Kidney epithelial cell (primary cell): ENCODE results near the gene UTRN. TPM values are rescaled to one million over a fixed set of nuclear protein-coding genes. Genes with fewer than 3 reads are reported as not detected.

Source experiments
- DNase-seq: peaks from one replicate; pipeline ENCODE4 v3.0.0-alpha.2; 2010; ENCODE audit warnings: low read depth
- H3K27me3 ChIP-seq: 2 replicates; pipeline ENCODE4 v1.6.0; 2011; ENCODE audit warnings: low read length; ENCODE audit not compliant: control insufficient read depth, insufficient read depth
- H3K36me3 ChIP-seq: 2 replicates; pipeline ENCODE4 v1.5.1; 2011; ENCODE audit warnings: low read length; ENCODE audit not compliant: control insufficient read depth, insufficient read depth
- H3K4me3 ChIP-seq: 2 replicates; pipeline ENCODE4 v1.5.1; 2011; ENCODE audit warnings: low read depth, mild to moderate bottlenecking, control low read depth, low read length
- total RNA-seq: library from RNA; depleted of rRNA; stranded (reverse); fragments of >200 nt; gene quantifications from 2 replicates; pipeline ENCODE4 v1.2.3, GENCODE V29; 2015
- TF ChIP-seq, protein P1 (sequence below): IDR thresholded peaks from 2 replicates; pipeline ENCODE4 v1.5.1; 2011; ENCODE audit warnings: mild to moderate bottlenecking, moderate library complexity, low read length, control low read depth, inconsistent platforms; ENCODE audit not compliant: insufficient read depth, poor library complexity, severe bottlenecking

The UTRN gene
- total RNA-seq, 1 donor from 2014 or later = 69.1 TPM

DNA sequence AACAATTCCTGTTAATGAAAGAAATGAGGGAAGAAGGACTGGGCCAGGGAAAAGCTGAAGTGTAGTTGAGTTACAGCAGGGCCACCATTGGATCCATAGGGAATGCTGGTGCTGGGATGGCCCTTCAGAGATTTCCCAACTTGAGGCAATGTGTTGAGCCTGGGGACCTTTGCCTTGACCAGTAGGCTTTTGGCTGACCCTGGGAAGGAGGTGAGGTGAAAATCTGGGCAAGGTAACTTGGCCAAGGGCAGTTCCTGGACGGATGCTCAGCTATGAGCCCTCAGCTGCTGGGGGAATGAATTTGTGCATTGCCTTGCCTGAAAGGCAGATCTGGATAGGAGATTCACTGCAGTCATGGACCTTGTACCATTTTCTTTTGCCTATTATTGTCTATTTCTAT lies 20.4 kb downstream of the UTRN start:
- H3K4me3 ChIP-seq = no peak overlapping the region
- DNase-seq = no peak
- TF ChIP-seq, protein P1, sequence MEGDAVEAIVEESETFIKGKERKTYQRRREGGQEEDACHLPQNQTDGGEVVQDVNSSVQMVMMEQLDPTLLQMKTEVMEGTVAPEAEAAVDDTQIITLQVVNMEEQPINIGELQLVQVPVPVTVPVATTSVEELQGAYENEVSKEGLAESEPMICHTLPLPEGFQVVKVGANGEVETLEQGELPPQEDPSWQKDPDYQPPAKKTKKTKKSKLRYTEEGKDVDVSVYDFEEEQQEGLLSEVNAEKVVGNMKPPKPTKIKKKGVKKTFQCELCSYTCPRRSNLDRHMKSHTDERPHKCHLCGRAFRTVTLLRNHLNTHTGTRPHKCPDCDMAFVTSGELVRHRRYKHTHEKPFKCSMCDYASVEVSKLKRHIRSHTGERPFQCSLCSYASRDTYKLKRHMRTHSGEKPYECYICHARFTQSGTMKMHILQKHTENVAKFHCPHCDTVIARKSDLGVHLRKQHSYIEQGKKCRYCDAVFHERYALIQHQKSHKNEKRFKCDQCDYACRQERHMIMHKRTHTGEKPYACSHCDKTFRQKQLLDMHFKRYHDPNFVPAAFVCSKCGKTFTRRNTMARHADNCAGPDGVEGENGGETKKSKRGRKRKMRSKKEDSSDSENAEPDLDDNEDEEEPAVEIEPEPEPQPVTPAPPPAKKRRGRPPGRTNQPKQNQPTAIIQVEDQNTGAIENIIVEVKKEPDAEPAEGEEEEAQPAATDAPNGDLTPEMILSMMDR = no peak

DNA sequence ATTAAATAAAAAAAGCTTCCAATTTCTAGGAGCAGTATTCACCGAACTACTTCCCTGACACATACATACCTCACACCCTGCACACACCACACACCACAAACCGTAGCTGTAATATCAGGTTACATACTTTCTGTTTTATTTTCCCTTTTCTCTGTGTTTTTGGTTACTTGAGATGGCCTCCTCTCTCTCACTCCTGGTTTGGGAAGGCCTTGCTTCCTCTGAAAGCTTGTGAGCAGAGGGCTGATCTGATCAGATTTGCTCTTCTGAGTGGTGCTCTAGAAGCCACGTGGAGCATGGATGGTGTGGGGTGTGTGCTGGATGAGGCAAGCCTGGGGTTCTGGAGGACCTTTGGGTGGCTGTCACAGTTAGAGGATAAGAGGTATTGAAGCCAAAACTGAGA lies 20.9 kb downstream of the UTRN start:
- Histone ChIP-seq H3K36me3 (peaks cover 1% of the 10 kb centered on the region), H3K4me3 (no peak overlapping the region), H3K27me3 (no peaks in the 10 kb centered on the region)
- DNase-seq = no peak
- TF ChIP-seq, protein P1 = no peak

More for the DNA sequence above, 20.4 kb downstream of the UTRN start:
- Histone ChIP-seq H3K27me3 (no peaks in the 10 kb centered on the region), H3K36me3 (peaks cover 1% of the 10 kb centered on the region)

DNA sequence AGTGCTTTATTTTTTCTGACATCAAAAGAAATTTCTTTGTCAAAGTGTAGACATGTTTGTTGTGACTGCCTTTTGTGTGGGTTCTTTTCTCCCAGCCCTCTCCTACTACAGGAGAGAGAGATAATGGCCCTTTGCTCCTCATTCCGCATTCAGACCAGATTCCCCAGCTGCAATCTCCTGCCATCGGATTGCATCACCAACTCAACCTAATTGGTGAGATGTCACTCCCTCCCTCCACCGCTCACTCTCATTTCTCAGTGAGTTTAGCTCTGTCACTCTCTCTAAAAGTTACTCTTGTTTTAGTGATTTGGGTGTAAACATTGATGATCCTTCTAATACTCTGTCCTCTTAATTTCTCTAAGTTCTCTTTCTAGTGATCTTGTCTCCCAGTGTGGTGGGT lies 22.7 kb downstream of the UTRN start:
- TF ChIP-seq, protein P1 = no peak
- Histone ChIP-seq H3K4me3 (no peak overlapping the region), H3K36me3 (peaks cover 1% of the 10 kb centered on the region), H3K27me3 (no peaks in the 10 kb centered on the region)
- no peak for DNase-seq

DNA sequence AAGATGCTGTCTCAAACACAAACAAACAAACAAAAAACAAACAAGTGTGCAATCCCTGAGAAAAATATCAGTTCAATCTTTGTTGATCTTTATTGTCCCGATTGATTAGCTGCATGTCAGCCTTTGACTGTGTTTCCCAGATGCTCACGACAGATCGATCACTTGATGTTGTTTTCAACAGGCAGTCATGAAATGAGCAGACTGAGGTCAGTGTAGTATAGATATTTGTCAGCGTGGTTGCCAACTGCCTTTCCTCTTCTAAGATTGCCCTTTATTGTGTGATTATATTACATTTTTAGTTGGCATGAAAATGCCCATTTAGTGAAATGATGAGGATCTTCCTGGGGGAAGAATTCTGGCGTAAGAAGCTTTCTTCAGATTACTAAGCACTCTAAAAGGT lies 25.6 kb downstream of the UTRN start:
- TF ChIP-seq, protein P1 = no peak
- Histone ChIP-seq H3K4me3 (no peak overlapping the region), H3K36me3 (peaks cover 1% of the 10 kb centered on the region), H3K27me3 (no peaks in the 10 kb centered on the region)
- DNase-seq = no peak

DNA sequence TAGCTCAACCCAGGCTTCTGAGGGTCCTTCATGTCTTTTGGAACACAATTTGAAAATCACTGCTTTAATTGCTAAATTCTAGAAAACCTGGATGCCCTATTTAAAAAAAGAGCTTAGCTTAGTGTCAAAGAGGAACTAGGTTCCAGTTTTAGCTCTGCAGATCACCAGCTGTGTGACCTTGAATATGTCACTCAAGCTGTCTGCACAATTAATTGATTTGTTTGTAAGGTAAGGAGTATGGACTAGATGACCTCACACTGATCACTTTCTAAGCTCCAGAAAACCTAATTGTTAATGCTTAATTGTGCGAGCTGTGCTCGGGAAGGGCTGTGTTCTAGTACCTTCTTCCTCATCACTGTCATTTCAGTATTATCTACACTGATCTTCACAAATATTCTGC lies 26.2 kb downstream of the UTRN start:
- Histone ChIP-seq H3K4me3 (no peak overlapping the region), H3K27me3 (no peaks in the 10 kb centered on the region), H3K36me3 (peaks cover 1% of the 10 kb centered on the region)
- TF ChIP-seq, protein P1 = no peak
- DNase-seq = no peak

DNA sequence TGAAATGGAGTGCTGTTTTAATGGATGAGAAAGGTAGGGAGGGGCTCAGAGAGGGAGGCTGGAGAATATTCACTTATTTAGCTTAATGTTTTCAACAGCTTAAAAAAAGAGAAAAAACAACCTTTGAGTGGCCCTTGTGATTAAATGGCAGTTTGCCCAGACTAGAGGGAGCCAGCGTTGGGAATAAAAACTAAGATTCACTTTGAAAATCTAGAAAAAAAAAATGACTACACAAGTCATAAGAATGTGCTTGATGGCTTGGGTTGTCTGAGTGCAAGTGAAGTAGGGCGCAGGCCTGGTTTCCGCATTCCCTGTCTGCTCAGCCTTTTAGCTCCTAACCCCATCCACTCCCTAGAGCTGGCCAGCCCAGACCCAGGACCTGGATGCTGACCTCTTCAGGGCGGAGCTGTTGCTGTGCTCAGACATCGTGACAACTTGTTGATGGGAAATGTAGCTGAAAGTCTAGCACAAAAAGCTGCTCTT lies 28.9 kb downstream of the UTRN start:
- no peak overlapping the region for H3K4me3 ChIP-seq
- H3K27me3 ChIP-seq = no peaks in the 10 kb centered on the region
- no peak for DNase-seq
- no peaks in the 10 kb centered on the region for H3K36me3 ChIP-seq
- TF ChIP-seq, protein P1 = no peak
